GM04503 (cell line): ENCODE results near the gene DDR2.
A peak's percentile ranks its signal among the peaks of the same experiment; 100 is the strongest.
"Not testable (repeated sequence)": the region's sequence is repeated elsewhere in the genome, so short reads cannot be mapped to it uniquely, and the experiment has no call there.

ENCODE experiments used
- DNase-seq: peaks from one replicate; pipeline ENCODE4 v3.0.0-alpha.2; 2012; ENCODE audit warnings: low read depth

DDR2 gene

DNA sequence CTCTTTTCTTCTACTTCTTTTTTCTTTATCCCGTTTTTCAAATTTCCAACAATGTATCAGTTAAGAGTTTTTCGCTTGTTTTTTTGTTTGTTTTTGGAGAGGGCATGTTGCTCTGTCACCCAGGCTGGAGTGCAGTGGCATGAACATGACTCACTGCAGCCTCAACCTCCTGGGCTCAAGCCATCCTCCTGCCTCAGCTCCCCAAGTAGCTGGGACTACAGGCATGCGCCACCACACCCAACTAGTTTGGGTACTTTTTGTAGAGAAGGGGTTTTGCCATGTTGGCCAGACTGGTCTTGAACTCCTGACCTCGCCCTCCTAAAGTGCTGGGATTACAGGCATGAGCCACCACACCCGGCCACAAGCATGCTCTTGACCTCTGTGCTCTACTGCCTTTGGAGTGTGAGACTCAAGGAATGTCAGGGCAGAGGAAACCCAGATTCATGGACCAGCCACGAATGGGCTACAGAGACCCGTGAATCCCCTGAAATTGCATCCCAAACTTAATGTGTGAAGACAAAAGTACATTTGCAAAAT, 93.1 kb downstream of the DDR2 start:
- DNase-seq: no peak

DNA sequence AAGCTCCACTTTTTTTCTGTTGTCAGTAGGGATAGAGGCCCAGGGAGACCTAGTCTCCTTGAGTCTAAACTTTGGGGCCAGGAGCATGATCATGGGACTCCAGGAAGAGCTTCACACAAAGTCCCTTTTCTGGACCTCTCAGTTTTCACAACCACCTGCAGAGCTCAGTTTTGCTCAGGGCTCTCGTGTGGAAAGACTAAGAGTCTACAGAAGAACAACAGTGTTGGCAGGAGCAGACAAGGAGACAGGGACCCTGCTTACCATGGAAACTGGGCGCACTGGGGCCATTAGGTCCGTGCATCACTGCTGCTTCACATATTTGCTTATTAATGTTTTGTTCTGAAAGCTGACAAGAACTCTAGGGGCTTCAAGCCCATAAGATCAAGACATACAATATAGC, 94.3 kb downstream of the DDR2 start:
- no peak for DNase-seq

DNA sequence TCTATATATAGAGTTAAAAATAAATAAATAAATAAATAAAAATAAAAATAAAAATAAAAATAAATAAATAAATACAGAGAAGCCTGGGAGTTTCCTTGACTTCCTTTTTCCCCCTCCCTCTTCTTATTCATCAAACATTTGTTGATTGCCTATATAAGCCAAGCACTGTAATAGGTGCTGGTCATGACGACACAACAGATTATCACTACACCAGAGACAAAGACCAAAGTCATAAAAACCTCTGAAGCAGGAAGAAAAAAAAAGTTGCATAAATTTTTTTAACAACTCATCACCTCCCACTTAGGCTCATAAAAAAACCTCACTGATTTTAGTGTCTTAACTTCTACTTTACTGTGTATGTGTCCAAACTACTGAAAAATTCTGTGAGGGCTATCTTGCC, 95.2 kb downstream of the DDR2 start:
- not testable (repeated sequence) for DNase-seq

DNA sequence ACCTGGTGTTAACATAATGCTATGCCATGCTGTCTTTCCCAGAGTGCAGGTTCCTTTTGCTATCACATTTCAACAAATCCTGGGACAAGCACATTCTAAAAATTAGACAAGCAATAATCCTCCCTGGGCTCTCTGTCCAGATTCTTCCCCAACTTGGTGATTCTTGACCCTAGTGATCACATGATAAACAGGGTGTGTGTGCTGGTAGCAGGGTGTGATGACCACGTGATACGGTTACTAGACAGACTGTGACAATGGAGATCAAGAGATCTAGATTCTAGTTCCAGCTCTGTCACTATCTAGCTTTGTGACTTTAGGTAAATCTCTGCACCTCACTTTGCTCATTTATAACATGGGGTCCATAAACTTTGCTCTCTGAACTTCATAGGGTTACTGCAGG, 96.3 kb downstream of the DDR2 start:
- no peak for DNase-seq

DNA sequence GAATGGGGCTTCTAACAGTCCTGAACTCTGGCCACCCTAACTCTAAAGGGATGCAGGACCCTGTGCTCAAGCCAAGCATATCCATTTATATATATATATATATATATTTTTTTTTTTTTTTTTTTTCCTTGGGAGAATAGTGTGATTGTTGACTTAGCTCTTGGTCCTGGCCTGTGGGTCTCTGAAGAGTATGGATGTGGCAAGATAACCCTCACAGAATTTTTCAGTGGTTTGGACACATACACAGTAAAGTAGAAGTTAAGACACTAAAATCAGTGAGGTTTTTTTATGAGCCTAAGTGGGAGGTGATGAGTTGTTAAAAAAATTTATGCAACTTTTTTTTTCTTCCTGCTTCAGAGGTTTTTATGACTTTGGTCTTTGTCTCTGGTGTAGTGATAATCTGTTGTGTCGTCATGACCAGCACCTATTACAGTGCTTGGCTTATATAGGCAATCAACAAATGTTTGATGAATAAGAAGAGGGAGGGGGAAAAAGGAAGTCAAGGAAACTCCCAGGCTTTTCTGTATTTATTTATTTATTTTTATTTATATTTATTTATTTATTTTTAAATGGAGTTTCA, 97.0 kb downstream of the DDR2 start:
- DNase-seq: not testable (repeated sequence)

DNA sequence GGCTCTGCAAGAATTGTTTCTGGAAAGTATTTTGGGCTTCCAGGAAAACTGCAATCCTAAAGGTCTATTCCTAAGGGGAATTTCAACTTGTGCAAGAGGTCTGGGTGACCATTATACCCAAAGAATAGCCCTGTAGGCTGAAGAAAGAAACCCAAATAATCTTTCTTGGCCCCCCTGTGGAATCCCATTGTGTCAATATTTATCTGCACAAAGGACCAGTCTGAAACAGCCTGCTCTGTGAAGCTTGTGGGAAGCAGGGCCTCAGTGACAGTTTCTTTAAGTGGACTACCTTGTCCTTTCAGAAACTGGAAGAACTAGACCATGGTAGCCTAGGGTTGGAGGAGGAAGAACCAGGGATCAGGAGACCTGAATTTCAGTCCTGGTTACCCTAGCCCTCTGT, 99.8 kb downstream of the DDR2 start:
- no peak for DNase-seq

DNA sequence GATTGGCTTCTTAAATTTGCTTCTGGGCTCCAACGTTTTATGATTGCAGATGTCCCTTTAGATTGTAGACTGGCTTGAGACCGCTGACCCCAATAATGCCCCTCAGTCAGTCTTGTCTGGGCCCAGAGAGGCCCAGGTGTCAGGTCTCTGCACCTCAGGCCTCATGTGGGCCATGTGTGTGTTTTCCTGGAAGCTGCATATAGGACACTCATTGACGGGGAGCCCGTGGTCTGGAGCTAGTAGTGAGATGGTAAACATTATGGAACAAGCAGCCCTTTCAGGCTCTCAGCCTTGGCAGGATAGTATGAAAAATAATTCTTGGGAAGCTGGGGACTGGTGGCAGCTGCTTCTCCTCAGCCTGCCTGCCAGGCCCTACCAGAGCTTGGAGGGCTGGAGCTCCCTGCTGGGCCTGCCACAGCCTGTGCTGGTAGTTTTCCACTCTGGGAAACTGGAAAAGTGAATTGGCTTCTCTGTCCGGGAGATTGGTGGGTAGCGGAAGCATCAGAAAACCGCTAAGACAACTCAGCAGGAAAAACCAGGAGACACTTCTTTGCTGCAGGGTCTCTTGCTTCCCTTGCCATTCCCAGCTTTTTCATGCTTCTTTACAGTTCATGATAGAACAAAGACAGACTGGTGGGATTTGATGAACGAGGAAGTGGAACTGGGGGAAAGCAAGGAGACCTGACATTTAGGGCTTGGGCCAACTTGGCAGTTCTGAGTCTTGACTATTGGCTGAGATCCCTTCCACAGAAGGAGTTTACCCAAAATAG, 100.5 kb downstream of the DDR2 start:
- no peak for DNase-seq

DNA sequence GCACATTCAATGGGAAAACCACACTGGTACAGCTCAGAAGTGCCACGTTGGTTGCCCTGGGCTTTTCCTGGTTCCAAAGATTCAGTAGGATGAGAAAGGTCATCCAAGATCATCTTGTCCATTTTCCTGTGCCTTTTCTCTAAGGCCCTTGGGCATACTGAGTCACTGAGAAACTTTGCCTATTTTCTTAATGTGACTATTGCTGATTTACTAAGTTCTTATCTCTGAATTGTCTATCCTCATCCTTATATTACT, 101.0 kb downstream of the DDR2 start:
- DNase-seq: no peak

DNA sequence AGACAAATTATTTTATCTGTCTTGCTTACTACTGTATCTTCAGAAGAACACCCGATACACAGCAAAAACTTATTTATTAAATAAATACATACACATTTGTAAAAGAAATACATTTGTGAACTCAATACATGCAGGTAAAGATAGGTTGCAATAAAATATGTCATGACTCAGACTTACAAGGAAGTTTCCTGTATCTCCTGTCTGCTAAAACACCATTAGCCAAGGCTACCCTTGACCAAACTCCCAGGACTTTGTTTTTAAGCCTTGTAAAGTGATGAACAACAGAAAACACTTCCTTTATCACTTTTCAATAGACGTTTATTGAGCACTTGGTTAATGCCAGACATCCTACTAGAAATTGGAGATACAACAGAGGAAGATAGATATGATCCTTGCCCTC, 101.8 kb downstream of the DDR2 start:
- DNase-seq: no peak

DNA sequence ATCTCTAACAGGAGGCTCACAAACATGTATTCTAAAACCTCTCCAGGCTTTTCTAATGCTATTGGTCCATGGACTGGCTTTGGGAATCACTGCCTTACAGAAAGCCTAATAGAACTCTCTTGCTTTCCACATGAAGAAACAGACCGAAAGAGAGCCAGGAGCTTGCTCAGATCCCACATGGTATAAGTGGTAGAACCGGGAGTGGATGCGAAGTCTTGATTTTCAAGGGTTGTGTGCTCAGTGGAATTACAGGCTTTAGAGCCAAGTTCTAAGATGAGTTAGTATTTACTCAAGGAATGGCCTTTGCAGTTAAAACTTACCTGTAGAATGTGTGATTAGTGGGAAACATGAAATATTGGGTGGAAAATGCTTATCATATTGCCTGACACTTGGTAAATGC, 103.9 kb downstream of the DDR2 start:
- no peak for DNase-seq

DNA sequence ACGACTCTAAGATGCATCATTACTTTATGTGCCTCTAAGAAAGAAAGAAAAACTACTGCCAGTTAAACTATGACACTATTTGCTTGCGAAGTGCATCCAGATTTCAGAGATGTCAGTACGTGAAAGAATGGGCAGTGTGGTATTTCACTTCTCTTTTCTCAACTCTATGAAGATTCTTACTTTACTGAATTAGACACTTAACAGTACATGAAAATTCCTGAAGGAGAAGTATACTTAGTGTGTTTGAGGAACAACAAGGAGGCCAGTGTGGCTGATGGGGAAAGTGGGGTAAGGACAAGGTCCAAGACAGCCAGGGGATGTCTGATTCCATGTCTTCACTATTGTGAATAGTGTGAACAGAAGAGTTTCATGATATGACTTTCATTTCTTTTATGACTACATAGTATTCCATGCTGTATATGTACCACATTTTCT, 104.4 kb downstream of the DDR2 start:
- DNase-seq: no peak

DNA sequence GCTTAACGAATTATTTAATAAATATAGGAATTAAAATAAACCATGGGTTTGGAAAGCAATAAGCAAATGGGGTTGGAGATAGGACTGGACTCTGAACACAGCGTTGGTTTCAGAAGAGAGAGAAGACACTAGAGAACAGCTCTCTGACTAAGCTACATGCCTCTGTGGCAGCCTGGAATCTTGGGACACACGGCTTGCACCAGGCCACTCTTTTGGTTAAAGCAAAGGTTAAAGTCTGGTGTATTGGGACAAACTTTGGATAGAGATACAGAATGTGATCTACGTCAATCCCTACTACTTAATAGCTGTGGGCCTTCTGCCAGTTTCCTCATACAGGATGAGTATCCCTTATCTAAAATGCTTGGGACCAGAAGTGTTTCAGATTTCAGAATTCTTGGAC, 108.5 kb downstream of the DDR2 start:
- DNase-seq: no peak

DNA sequence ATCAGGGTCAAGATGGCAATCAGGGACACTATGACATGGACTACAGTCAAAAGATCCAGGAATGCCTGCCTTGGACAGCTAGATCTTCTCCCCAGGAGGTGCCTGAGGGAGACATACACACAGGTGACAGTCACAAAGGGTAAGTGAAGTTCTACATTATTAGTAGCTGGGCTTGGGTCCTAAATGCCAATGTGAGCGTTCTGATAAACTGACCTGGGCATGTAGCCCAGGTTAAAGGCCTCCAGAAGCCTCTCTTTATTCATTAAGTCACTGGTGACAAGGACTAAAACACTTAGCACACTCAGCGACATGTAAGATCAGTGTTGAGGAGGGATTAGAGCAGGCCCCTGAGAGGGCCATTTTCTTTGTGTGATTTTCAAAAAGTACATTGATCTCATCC, 109.3 kb downstream of the DDR2 start:
- DNase-seq: no peak

DNA sequence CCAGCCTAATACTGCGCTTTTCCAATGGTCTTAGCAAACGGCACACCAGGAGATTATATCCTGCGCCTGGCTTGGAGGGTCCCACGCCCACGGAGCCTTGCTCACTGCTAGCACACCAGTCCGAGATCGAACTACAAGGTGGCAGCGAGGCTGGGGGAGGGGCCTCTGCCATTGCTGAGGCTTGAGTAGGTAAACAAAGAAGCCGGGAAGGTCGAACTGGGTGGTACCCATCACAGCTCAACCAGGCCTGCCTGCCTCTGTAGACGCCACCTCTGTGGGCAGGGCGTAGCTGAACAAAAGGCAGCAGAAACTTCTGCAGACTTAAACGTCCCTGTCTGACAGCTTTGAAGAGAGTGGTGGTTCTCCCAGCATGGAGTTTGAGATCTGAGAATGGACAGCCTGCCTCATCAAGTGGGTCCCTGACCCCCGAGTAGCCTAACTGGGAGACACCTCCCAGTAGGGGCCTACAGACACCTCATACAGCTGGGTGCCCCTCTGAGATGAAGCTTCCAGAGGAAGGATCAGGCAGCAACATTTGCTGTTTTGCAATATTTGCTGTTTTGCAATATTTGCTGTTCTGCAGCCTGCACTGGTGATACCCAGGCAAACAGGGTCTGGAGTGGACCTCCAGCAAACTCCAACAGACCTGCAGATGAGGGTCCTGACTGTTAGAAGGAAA, 114.1 kb downstream of the DDR2 start:
- DNase-seq: not testable (repeated sequence)

DNA sequence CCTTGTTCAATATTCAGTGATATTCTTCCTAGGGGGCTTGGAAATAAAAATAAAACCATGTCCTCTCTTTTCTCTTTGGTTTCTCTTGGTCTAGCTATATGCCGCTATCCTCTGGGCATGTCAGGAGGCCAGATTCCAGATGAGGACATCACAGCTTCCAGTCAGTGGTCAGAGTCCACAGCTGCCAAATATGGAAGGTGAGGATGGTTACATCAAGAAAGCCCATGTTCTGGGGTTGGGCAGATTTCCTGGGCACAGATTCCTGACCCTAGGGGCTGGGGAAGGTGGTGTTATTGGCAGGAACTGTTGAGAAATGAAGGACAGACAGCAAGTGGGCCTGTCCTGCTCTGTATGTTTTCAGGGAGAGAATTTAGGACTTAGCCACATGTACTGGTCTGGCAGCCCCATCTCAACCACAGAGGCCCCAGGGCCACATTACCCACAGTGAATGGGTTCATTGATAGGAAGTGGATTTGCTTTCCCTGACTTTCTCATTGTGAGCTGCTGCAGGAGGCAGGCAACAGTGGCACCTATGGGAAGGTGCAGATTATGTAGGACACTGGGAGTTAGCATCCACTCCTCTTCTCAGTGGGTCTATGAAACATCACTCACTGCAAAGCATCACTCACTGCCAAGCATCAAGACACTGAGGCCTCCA, 120.9 kb downstream of the DDR2 start:
- no peak for DNase-seq

DNA sequence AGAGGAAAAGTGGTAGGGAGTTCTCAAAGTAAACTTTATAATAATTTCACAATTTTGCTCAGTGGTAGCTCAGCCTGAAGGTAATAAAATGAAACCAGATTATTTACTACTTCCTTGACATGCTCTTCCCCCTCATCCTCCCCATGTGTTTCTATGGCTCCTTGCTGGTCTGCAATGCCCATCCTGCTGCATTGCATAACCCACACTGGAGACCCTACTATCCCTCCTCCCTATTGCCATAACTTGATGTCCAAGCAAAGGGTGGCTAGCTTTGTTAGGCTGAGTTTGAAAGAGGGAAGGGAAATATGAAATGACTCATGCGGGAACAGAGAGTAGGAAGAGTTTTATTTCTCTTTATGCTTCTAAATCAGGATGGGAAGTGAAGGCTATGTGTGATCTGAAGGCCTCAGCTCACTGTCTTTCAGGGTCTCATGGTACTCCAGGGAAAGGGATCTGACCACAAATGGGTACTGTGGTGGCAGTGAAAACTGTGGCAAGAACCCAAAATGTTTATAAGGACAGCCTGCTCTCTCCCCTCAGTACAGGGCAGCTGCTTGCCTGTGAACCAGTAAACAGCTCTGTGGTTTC, 121.8 kb downstream of the DDR2 start:
- DNase-seq: peak; percentile 37

DNA sequence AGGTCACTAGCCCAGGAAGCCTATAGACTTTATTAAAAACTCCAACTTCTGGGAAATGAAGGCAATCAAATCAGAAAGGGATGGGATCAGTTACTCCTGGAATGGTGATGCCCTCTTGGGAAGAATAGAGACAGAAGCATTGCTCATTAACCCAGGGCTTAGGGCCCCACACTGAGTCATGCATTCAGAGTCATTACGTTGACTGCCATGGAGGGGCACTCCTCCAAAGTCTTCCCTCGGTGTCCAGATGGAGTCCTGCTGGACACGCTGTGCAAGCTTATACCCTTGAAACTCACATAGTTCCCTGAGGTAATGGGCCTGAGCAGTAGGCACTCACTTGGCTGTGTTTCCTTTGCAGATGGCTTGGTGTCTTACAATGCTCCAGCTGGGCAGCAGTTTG, 123.0 kb downstream of the DDR2 start:
- peak; percentile 12 for DNase-seq

DNA sequence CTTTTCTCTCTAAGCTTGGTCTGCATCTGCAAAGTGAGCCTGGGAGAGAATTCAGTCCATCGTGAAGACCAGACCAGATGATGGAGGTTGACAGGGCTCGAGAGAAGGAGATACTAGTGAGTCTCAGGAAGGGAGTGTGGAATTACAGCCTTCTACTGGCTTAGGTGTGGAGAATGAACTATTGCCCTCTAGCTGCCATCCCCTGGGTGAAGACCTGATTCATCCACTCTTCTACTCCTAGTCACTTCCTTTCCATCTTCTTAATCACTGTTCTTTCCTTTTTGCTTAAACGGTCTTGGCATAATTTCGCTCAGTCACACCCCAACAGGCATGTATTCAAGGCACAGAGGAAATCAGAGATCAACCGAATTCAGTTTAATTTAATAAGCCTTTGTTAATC, 124.3 kb downstream of the DDR2 start:
- peak; percentile 11 for DNase-seq

DNA sequence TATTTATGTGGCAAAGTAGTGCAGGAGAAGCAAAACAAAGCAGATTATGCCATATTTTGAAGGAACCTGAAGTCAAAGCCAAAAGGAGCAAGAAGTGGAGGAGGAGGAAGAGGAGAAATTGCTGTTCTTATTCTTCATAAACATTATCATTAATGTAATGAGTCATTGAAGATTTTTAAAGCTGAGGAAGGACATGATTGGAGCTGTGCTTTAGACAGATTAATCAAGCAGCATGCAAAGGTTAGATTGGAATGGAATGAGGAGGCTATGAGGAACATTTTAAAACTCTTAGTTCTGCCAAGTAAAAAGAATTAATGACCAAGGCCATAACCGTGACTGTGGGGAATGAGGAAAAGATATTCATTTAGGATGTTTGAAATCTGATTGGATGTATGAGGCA, 125.2 kb downstream of the DDR2 start:
- peak; percentile 27 for DNase-seq

DNA sequence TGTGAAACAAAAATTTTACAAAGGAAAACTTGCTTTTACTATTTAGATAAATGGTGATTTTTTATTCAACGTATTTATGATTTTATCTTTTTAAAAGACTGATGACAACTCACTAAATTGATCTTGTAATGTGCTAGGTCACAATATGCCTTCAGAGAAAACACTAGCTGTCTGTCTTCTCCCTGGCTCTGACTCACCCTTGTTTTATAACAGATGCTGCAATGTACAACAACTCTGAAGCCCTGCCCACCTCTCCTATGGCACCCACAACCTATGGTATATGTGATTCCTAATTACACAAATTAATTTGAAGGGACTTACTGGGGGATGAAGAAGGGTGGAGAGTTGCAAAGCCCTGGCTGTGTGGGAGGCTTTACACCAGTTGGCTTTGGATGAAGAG, 133.5 kb downstream of the DDR2 start:
- no peak for DNase-seq

DNA sequence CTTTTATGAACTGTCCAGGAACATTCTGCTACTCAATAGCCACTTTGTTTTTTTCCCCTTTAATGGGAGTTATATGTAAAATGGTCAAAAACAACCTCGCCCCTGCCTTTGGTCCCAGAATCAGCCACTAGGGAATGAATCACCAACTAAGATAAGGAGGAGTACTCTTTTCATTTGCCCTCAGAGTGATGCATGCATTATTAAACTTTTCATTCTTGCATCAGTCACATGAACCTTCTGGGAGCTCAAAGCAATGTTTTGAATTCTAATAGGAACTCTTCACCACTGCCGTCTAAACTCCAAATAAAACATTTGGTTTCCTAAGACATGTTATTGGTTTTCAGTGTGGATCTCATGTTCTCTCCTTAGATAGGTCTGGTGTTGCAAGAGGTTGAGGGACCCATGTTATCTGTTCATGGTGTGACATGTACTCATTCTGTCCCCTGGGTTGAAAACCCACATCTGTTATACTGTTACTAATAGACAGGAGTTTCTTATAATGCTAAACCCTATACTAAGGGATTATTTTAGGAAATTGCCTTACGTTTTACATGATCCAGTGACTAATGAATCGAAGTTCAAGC, 140.4 kb downstream of the DDR2 start:
- peak; percentile 5 for DNase-seq

DNA sequence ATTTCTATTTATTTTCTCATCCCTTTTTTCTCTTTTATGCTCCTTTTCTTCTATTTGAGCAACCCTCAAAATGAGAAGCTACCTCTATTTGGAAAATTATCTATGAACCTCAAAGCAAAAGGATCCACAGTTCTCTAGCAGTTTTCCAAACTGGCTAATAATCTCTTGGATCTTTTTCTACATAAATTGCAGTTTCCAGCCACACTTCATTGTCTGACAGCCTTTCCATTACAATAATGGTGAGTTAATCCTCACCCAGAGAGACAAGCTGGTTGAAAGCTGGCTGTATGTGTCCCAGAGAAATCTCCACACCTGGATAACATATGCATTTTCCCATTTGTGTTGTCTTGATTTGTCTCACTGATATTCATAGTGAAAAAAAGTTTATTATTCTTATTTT, 141.7 kb downstream of the DDR2 start:
- no peak for DNase-seq
